Stimulated activated CD8-positive, alpha-beta memory T cell treated with anti-CD3 and anti-CD28 coated beads, Interleukin-12 subunit alpha, Interleukin-12 subunit beta, amount 100 ng/mL, for 24 hours (primary cell): Measurements from ENCODE around the gene PHF12.
"Not testable (repeated sequence)": the region's sequence is repeated elsewhere in the genome, so short reads cannot be mapped to it uniquely, and the experiment has no call there.

Source experiments
- DNase-seq: peaks from one replicate; pipeline ENCODE4 v3.0.0-alpha.2; 2020; ENCODE audit errors: extremely low read depth

Gene PHF12

DNA sequence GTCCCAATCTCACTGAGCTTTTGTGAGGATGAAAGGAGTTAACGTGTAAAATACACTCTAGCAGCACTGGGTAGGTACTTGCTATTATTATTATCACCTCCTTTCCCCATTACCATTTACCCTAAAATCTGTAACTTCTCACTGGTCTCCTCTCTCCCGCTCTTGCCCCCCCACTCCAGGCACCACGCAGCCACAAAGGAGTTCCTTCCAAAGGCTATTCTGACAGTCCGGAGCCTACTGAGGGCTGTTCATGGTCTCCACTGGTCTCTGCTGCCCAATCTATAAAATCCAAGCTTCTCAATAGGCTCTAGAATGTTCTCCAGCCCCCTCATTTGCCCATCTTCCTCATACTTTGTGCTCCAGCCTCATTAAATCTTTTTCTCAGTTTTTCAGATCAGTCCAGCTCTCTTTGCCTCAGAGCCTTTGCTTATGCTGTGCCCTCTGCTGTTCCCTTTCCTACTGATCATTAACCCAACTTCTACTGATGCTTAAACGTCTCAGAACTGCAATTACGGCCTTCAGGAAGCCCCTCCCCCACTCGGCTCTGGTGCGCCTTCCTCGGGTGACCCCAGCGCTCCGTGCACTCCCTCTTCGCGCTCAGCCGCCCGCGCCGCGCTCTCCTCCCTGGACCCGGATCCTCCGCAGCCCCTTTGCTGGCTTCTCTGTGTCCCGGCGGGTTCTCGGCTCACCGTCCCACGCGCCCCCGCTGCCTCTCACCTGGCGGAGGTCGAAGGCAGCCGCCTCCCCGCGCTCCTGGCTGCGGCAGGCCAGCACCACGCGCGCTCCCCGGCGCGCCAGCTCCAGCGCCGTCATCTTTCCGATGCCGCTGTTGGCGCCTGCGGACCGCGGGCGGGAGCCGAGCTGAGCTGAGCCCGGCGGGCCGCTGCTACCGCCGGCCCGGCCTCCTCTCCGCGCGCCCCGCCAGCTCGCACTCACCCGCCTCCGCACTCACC, 49.2 kb downstream of the PHF12 start:
- no peak for DNase-seq

GRCh38 chr17:28900986-28901726, 50.2 kb downstream of the PHF12 start:
- no peak for DNase-seq

- no peak for DNase-seq
Measured at GRCh38 chr17:28899212-28899815, 52.0 kb downstream of the PHF12 start.

DNA sequence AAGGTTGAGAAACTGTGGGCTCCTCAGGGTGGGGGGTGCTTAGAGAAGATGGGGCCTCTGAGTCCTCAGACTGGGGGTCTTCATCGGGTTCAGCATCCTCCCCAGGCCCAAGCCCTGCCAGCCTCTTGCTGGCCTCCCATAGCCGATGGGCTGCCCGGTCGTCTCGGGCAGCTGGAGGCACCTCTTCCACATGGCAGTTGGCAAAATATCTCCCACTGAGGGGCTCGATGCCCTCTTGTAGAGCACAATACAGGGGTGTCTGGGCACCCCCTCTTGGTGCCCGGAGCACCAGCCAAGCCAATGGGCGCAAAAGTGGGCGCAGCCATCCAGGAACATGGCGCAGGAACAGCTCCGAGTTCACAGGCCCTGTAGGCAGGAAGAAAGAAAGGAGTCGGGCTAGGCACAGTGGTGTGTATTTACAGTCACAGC, 52.8 kb downstream of the PHF12 start:
- DNase-seq: no peak

DNA sequence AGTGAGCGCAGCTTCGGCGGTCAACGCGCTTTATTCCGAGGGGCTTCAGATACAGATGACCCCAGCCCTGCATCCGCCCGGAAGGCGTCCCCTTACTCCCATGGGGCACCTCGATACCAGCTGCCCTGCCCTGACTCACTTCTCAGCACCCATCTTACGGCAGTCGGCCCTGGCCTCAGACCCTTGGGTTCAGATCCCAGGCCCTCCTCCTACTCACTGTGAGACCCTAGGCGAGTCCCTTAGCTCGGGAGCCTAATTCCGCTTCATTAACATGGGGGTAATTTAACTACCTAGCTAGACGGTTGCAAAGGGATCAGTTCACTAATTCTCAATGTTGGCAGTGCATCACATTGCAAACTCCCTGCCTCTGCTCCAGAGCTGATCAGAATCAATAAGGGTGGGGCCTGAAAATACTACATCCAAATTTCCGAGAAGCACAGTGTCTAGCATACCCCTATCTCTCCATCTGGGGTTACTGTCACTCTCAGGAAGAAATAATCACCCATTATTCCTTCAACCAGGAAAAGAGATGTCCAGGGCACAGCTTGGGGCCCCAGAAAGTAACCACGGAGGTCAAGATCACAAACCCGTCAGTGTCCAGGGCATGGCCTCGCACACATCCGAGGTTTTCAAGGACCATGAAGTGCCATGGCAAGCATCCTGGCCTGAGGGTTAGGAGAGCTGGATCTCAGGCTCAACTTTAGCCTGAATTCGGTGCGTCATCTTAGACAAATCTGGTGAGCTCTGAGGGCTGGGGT, 53.4 kb downstream of the PHF12 start:
- DNase-seq: no peak

- peak; percentile 33 for DNase-seq
Measured at GRCh38 chr17:28896884-28897768, 54.2 kb downstream of the PHF12 start, which contains the start of gene FLOT2. FLOT2 (minus strand) TSS chr17:28897733; CDS start chr17:28897574, 159 bp downstream.

- DNase-seq: no peak
Measured at GRCh38 chr17:28896491-28896883, 54.8 kb downstream of the PHF12 start.

- DNase-seq: no peak
Measured at GRCh38 chr17:28895794-28896447, 55.4 kb downstream of the PHF12 start.

GRCh38 chr17:28893248-28894183, 57.8 kb downstream of the PHF12 start:
- DNase-seq: not testable (repeated sequence)

- no peak for DNase-seq
Measured at GRCh38 chr17:28892024-28892423, 59.3 kb downstream of the PHF12 start.

- no peak for DNase-seq
Measured at GRCh38 chr17:28891201-28891600, 60.1 kb downstream of the PHF12 start.

- DNase-seq: no peak
Measured at GRCh38 chr17:28889996-28890395, 61.3 kb downstream of the PHF12 start.

DNA sequence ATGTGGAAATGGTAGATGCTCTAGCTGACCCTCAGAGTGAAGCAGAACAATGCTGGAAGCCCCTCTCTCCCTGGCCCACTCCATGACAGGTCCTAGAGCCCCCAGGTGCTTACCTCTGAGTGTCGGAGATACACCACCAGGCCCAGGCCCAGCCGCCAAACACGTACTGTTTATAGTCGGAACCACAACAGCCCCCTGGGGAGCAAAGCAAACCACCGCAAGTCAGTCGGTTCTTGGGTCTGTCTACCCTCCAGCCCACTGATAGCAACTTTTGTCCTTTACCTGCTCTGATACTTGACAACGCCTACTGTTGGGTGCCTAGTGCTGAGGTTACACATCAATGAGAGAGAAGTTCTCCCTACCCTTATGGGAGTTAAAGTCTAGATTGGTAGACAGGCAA, 62.5 kb downstream of the PHF12 start:
- no peak for DNase-seq

DNA sequence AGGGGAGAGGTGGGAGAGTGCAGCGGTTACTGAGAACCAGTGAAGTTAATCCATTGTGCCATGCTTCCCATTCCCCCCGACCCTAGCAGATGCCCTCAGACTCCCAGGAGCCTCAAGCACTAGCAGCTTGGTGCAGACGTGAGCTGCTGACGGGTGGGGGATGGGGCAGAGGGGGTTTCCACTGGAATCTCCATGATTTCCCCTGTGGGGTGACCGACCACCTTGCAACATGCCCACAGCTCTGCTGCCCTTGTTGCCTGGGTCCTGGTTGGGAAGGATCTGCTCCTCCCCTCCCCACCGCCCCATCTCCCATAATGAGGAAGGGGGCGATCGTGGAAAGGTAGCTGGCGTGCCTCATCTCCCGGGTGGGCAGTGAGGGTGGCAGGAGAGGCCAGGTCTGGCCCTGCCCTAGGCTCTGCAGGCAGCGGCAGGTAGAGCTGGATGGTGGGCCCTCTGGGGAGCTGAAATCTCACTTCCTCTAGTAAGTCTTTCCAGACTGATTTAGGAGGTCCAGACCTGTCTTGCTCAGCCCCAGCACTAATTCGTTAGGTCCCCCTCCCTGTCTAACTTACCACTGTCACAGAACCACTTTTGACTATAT, 63.3 kb downstream of the PHF12 start:
- DNase-seq: no peak

- no peak for DNase-seq
Measured at GRCh38 chr17:28885951-28886350, 65.4 kb downstream of the PHF12 start.

- DNase-seq: no peak
Measured at GRCh38 chr17:28885363-28885762, 66.0 kb downstream of the PHF12 start.

DNA sequence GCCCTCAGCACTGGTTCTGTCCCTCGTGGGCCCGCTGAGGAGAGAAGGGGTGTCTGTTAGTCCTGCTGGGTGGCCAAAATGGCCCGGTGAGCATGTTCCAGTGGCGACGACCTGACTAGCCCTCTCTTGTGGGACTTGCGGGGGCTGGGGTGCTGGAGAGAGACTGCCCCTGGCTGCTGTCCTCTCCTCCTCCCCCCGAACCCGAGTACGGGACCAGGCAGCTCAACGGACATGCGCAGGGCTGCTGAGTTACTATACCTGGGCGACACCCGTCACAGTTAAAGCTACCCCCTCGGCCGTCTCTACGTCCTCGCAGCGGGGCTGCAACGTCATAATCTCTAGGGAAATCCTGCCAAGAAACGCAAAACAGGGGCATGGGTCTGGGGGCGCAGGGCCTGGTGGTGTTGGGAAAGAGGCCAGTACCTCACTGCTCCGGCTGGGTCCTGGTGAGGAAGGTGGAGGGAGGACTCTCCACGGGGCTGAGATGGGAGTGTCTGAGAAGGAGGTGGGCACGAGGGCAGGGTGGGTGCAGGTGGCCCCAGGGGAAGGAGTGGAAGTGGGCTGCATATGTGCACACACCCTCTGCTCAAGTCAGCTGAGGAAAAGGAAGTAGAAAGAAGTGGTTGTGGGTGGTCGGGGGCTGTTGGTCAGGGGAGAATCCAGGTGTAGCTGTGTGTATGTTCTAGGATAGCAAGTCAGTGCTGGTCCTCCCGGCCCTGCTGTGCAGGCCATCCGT, 67.2 kb downstream of the PHF12 start:
- no peak for DNase-seq
